Progenitor cell of endocrine pancreas (in vitro differentiated cells): ENCODE data around the gene SLC9A1. TPM values are rescaled to one million over a fixed set of nuclear protein-coding genes. Genes with fewer than 3 reads are reported as not detected.

ENCODE experiments used
- DNase-seq: peaks from one replicate; pipeline ENCODE4 v3.0.0; 2021; ENCODE audit warnings: low spot score; ENCODE audit not compliant: unreplicated experiment
- H3K27ac Mint-ChIP-seq: 2 replicates; pipeline ENCODE4 v1.8.0; 2021; ENCODE audit warnings: mild to moderate bottlenecking, moderate library complexity, mixed read lengths
- H3K27me3 Mint-ChIP-seq: 2 replicates; pipeline ENCODE4 v1.8.0; 2021; ENCODE audit warnings: mixed read lengths
- H3K36me3 Mint-ChIP-seq: 2 replicates; pipeline ENCODE4 v1.8.0; 2022; ENCODE audit warnings: mixed read lengths; ENCODE audit not compliant: insufficient read depth
- H3K4me1 Mint-ChIP-seq: 2 replicates; pipeline ENCODE4 v1.8.0; 2021; ENCODE audit warnings: low read depth, mixed read lengths
- H3K4me3 Mint-ChIP-seq: 2 replicates; pipeline ENCODE4 v1.8.0; 2021; ENCODE audit warnings: low read depth, mild to moderate bottlenecking, moderate library complexity, mixed read lengths
- H3K9me3 Mint-ChIP-seq: 2 replicates; pipeline ENCODE4 v1.8.0; 2021; ENCODE audit warnings: low read depth, mixed read lengths
- CTCF ChIP-seq: fragments of 200-600 bp; sonication (generic); IDR thresholded peaks from one replicate; pipeline ENCODE4 v1.5.0; 2021; ENCODE audit warnings: antibody characterized with exemption, mild to moderate bottlenecking; ENCODE audit not compliant: unreplicated experiment
- total RNA-seq: library from RNA; stranded (reverse); gene quantifications from 2 replicates; pipeline ENCODE4 v1.2.1, GENCODE V29; 2021

Gene SLC9A1
- total RNA-seq, 1 donor from 2014 or later: 19.6 TPM

GRCh38 chr1:27154469-27154990, 395 bp downstream of the SLC9A1 start:
- DNase-seq: no peak
- no peaks in the 10 kb centered on the region for H3K27me3 Mint-ChIP-seq
- H3K4me1 Mint-ChIP-seq: peaks cover 34% of the 10 kb centered on the region
- peak overlapping the region; percentile 92 for H3K27ac Mint-ChIP-seq
- H3K9me3 Mint-ChIP-seq: no peaks in the 10 kb centered on the region
- TF ChIP-seq CTCF: no peak
- peak overlapping the region; percentile 84 for H3K4me3 Mint-ChIP-seq
- H3K36me3 Mint-ChIP-seq: no peaks in the 10 kb centered on the region

DNA sequence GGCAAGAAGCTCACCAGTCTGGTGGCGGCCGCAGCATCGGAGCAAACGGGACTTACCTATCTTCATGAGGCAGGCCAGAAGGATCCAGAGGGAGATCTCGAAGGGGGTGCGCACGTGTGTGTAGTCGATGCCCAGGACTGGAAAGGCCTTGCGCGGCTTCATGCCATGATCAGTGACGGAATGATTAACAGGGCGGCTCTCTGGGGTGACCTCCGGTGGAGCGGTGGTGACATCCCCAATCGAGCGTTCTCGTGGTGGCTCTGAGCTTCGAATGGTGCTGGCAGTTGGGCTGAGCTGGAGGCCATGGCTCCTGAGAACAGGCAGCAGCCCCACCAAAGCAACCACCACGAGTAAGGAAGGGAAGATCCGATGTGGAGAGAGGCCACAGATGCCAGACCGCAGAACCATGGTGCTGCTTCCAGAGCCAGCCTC, 982 bp downstream of the SLC9A1 start:
- no peak for TF ChIP-seq CTCF
- Mint-ChIP-seq H3K4me3 (peak overlapping the region; percentile 84), H3K4me1 (peaks cover 34% of the 10 kb centered on the region), H3K9me3 (no peaks in the 10 kb centered on the region), H3K27ac (peak overlapping the region; percentile 92), H3K27me3 (no peaks in the 10 kb centered on the region), H3K36me3 (no peaks in the 10 kb centered on the region)
- DNase-seq: no peak

DNA sequence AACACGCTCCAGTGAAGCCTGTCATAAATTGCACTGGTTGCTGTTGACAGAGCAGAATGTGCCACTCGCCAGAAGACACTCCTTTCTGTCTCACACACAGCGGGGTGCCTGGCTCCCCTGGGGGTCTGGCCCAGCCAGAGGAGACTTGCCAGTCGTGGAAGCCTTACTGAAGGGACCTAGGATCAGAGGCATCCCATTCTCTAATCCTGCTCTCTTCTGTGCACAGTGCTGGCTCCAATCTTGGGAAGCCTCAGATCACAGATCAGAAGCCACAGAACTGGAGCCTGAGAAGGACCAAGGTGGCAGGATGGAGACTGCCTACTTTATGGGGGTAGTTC, 1.4 kb downstream of the SLC9A1 start:
- Mint-ChIP-seq H3K27ac (peak overlapping the region; percentile 92), H3K4me3 (peak overlapping the region; percentile 84), H3K9me3 (no peaks in the 10 kb centered on the region), H3K36me3 (no peaks in the 10 kb centered on the region), H3K27me3 (no peaks in the 10 kb centered on the region), H3K4me1 (peaks cover 34% of the 10 kb centered on the region)
- no peak for TF ChIP-seq CTCF
- DNase-seq: no peak

DNA sequence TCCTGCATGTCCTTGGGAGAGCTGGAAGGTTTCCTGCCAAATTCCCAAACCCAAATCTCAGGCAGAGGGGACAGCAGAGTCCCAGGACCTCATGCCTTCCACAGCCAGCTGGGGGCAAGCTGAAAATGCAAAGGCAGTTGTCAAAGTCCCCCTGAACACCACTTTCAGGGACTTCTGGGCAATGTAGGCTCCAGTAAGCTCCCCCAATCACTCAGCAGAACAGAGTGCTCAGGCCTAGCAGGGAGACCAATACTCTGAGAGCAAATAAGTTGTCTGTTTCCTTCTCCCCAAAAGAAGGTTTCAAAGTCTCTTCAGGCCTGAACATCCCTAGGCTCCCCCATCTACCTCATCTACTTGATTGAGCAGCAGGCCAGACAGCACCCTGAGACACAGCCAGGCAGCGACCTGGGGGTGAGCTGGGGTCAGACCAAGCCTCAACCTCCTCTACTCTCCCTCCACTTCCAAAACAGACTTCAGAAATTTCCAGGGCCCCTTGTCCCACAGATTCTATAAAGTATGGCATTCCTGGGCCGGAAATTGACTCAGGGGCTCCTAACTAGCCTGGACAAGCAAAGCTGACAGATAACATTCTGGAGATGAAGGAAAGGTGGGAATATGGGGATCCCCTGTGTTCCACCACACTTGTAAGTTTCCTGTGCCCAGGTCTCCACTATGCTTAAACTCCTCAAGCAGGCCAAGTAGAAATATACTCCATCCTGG, 1.9 kb downstream of the SLC9A1 start:
- TF ChIP-seq CTCF: no peak
- Mint-ChIP-seq H3K27ac (no peak overlapping the region), H3K4me1 (peaks cover 36% of the 10 kb centered on the region), H3K4me3 (peak overlapping the region; percentile 84), H3K9me3 (no peaks in the 10 kb centered on the region), H3K36me3 (no peaks in the 10 kb centered on the region), H3K27me3 (no peaks in the 10 kb centered on the region)
- no peak for DNase-seq

- Mint-ChIP-seq H3K27me3 (no peaks in the 10 kb centered on the region), H3K36me3 (no peaks in the 10 kb centered on the region), H3K4me1 (peaks cover 35% of the 10 kb centered on the region), H3K27ac (no peak overlapping the region), H3K9me3 (no peaks in the 10 kb centered on the region), H3K4me3 (peak overlapping the region; percentile 84)
- no peak for TF ChIP-seq CTCF
- DNase-seq: no peak
Observed at GRCh38 chr1:27152004-27152828, 2.7 kb downstream of the SLC9A1 start.
